CD4-positive, alpha-beta T cell treated with Interleukin-12 subunit alpha and Interleukin-12 subunit beta, for 1 hour (primary cell): ENCODE results near the gene PCDH18.
"Not testable (repeated sequence)": the region's sequence is repeated elsewhere in the genome, so short reads cannot be mapped to it uniquely, and the experiment has no call there.

Experiments used
- DNase-seq: peaks from one replicate; pipeline ENCODE4 v3.0.0-alpha.2; 2020

Gene PCDH18

DNA sequence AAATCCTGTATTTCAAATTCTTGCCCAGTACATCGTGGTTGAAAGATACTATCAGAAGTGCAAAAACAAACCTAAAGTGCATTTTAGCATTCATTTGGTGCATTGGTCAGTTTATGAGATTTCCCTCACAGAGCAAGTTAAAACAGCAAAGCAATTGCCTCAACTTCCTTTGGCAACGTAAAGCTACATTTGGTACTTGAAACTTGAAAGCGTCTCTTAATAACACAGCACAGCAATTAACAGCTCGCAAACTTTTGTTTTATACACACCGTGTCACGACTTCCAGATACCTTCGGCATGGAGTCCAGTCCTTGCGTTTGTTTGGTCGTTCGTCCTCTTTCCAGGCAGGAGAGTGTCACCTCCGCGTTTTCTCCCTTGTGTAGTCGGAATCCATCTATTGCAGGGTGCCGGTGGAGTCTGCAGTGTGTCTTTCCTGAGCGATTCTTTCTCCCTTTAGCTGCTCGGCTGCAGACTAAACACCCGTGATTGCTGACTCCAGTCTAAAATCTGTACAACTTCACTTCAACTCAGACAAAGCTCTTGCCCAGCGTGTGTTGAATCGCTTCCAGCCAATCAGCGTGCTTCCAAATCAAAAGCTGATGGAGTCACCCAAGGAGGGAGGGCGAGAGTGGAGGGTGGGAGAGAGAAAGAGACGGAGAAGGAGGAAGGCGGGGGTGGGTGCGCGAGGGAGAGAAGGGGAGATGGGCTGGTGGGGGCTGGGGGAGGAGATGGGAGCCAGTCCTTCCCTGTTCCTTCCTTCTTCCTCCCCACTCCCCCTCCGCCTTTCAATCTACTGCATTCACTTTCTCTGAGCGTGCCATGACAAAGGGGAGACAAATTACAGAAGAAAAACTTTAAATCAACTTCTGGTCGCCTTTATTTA, at the start of gene PCDH18:
PCDH18 (minus strand) TSS at position 509 of the 883 bp plus-strand sequence; CDS start at position 103, 406 bp downstream.
- DNase-seq, result peak; percentile 37

- DNase-seq, result no peak
These were observed 44.2 kb upstream of the PCDH18 start for GRCh38 chr4:137576446-137576845.

- DNase-seq, result no peak
These were observed 40.4 kb upstream of the PCDH18 start for GRCh38 chr4:137572647-137573046.

- no peak for DNase-seq
These were observed 39.9 kb upstream of the PCDH18 start for GRCh38 chr4:137572163-137572562.

DNA sequence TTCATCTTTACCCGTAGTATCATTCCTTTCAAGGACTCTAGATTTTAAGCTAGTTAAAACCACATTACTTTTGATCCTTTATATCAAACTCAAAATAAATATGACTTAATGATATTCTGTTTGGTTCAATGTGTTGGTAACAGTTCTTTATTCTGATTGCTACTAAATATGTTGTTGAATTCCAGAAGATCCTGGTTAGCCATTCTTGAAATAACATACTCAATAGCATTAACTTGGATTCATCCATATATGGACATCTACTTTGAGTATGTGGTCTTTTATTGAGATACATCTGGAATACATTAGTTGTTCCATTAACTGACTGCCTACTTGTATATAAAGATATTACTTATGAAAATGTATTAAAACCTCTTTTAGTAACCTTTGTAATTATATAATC, 27.5 kb upstream of the PCDH18 start:
- no peak for DNase-seq

DNA sequence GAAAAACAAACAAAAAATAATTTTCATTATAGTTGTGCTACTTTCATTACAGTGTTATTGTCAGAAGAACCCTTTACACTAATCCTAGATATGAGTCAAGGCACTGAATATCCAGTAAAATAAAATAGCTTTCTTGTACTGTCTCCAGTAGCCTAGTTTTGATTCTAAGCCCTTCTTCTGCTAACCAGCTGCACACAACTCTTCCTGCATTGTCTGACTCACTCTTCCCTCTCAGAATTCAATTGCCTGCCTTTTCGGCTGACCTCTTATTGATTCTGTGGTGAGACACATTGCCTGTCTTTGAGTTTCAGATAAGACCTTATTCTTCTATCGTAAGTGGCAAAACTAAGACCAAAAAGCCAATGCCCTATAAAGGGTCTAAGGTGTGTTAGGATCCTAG, 26.7 kb upstream of the PCDH18 start:
- DNase-seq, result no peak

DNA sequence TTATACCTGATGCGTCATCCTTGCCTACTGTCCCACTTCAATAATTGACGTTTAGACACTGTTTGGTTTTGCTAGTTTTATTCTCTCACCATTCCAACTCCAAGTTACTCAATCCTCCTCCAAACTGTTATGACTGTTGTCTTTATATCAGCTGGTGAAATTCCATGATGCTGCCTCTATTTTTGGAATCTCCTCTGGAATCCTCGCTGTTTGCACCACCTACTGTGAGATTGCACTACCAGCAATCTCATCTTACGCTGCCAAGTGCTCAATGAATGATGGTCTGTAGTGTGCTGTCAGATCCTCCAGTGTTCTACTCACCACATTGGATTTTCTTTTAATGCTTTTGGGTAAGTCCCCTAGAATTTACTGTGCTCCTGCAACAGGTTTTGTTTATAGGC, 13.2 kb upstream of the PCDH18 start:
- no peak for DNase-seq

GRCh38 chr4:137543648-137544047, 11.4 kb upstream of the PCDH18 start:
- no peak for DNase-seq

DNA sequence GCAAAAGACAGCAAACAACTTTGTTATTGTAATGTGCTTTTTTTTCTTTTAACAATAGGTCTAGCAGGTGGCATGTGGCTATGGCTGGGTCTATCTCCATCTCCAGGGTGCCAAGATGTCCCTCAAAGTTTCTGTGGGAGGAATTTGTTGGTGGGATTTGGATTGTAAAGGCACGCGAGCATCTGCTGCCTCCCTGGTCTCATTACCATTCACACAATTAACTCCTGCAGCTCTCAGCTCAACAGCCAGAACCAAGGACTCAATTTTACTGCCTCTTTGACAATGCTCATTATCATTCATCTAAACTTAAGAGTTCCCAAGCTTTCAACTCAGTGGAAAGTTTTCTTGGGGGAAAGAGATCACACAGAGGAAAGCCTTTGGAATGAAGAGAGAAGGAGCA, 10.9 kb upstream of the PCDH18 start:
- DNase-seq, result no peak

GRCh38 chr4:137541876-137542646, 9.8 kb upstream of the PCDH18 start:
- DNase-seq, result no peak

DNA sequence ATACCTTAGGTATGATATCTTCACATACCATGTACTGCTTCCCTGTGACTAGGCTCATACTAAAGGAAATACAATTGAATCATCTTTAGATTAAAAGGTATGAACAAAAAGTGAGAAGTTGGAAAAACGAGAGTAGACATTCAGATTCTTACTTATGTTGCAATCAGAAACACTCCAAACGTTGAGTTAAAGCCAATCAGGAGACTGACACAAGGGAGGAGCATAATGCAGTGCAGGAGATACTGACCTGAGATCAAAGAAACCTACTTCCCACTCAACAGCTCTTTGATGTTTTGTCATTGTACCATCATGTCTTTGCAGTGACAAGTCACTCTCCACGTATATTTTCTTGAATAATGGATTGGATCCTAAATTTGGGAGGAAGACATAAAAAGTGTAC, 8.9 kb upstream of the PCDH18 start:
- no peak for DNase-seq

- DNase-seq, result no peak
These were observed 8.1 kb upstream of the PCDH18 start for GRCh38 chr4:137540356-137540755.

- DNase-seq, result no peak
These were observed 6.2 kb upstream of the PCDH18 start for GRCh38 chr4:137538526-137538925.

DNA sequence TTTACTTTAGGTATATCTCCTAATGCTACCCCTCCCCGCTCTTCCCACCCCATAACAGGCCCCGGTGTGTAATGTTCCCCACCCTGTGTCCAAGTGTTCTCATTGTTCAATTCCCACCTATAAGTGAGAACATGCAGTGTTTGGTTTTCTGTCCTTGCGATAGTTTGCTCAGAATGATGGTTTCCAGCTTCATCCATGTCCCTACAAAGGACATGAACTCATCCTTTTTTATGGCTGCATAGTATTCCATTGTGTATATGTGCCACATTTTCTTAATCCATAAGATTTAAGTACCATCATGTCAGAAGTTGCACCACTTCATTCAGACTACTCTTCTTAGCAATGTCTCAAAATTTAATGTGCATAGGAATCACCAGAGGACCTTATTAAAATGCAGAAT, 5.5 kb upstream of the PCDH18 start:
- DNase-seq, result not testable (repeated sequence)

GRCh38 chr4:137536789-137537561, 4.7 kb upstream of the PCDH18 start:
- no peak for DNase-seq

DNA sequence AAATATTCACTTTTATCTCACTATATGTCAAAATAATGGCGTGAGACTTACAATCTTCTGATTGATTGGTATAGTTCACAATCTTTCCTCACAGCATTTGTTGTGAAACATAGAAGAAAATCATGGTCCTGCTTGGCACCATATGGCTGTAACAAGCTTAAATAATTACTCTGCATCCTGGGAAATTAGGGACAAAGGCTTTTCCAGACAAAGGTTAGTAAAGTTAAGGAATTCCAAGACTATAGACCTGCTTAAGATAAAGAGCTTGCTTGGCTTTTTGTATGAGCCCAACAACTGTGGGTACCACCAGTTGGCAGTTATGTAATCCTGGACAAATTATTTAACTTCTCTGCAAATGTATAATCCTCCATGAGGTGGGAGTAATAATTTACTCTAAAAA, 3.4 kb upstream of the PCDH18 start:
- DNase-seq, result no peak

DNA sequence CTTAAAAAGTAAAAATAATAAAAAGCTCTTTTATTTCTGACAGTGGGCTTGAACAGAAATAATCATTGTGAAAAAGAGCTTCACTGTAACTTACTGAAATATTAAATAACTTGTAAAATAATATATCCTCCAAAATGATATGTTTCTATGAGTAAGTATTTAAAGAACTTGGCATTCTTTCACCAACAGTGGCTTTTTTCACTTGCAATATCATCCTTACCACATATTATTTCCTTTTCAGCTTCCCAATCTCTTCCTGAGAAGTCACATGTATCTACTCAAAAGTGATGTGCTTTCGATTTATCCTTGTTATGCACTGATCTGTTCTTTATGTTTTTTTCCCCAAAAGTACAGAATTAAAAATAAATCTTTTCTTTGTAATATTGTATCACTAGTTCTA, 2.2 kb upstream of the PCDH18 start:
- no peak for DNase-seq

DNA sequence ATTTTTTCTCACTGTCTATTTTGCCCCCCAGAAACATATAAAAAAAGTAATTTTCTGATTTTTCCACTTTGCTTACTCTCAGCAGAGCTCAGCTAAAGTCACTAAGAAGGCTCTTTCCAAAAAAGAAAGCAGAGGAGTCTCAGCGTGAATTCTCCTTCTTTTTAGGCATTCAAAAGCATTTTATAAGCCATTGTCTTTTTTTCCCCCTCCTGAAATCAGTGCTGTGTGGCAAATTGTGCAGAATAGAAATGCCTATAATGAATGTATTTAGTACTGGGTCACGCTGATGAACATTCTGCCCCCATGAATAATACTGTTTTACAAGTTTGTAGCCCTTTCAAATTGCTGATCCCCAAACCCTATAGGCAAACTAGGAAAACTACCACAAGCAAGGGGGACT, 1.6 kb upstream of the PCDH18 start:
- no peak for DNase-seq

DNA sequence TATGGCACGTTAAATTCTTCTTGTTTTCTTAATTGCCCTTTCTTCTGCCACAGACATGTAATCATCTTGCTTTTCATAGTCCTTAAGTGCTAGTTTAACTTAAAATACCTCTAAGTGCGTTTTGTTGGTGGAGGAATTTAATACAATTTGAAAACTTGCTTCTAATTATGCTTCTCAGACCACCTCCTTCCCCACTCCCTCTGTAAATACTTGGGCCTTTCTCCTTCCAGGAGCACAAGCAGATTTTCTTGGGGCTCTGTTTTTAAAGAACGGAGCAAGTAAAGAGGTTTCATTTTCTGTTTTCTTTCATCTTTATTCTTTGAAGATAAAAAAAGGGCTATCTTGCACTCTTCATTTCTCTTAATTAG, 559 bp upstream of the PCDH18 start:
- no peak for DNase-seq

DNA sequence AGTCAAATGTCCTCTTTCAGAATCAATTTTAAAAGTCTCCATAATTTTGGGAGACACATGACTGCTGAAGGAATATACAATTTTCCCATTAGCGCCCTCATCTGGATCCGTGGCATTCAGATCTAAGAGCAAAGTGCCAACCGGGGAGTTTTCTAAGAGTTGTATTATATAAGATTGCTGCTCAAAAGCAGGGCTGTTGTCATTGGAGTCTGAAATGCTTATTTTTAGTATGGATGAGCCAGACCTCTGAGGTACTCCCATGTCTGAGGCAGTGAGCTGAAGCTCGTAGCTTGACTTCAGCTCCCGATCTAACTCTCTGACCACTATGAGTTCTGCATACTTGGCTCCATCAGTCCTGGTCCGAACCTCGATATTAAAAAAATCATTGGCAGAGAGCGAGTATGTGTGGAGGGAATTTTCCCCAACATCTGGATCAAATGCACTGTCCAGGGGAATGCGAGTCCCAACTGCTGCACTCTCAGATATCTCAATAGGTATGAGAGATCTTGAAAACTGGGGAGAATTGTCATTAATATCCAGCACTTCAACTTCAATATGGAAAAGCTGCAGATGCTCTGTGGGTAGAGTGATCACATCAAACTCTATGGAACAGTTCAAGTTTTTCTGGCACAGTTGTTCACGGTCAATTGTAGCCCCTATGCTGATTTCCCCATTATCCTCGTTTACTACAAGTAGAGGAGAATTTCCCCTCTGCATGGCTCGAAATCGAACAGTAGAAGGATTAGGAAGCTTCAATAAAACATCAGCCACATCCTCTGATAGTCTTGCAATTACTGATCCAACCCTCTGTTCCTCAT, 917 bp downstream of the PCDH18 start:
- DNase-seq, result no peak

- no peak for DNase-seq
These were observed 2.1 kb downstream of the PCDH18 start for GRCh38 chr4:137530176-137530575.

DNA sequence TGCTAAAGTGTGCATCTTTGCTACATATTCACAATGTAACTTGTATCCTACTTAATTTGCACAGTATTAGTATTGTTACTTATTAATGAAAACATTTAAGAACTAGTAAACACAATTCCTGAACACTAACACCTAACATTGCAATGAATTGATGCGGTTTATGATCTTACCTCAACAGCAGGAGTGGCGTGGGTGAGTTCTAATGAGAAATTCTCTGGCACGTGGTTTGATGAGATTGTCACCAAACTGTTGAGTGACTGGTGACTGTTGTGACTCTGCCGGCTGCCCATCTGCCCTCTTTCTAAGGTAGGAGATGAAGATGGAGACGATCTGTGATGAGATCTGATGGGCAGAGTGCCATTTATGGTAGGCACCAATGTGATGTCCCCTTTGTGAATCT, 2.9 kb downstream of the PCDH18 start:
- no peak for DNase-seq

DNA sequence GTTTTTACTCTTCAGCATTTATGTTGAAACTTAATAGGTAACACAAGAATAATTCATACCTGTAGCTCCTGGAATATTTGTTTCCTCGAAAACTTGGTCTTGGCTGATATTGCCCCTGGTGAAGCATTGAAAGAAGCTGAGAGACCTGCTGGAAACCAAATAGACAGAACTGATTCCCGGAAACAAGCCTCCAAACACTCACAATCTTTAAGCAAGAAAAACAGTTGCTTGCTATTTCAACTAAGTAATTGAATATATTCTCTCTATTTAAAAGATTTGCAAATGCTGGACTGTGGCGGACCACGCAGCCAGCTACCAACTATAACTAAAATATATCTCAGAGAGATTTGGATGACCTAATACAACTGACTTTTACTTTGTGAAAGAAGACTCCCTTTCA, 3.6 kb downstream of the PCDH18 start:
- no peak for DNase-seq
